ENCODE results near the gene PSMG3. TPM values are rescaled to one million over a fixed set of nuclear protein-coding genes. Genes with fewer than 3 reads are reported as not detected.

The PSMG3 gene
- total and polyA plus RNA-seq, 9 donors: 19.8 to 35.5 (median 23.7) TPM

GRCh38 chr7:1608318-1608717 is 38.5 kb upstream of the PSMG3 start:
- H3K27ac ChIP-seq (ENCODE audit: low read length): no peak overlapping the region
- peaks cover 18% of the 10 kb centered on the region for H3K4me1 ChIP-seq (ENCODE audit: control insufficient read depth, insufficient read depth, low read length)
- H3K4me3 ChIP-seq (ENCODE audit: low read length): no peak overlapping the region
- H3K9me3 ChIP-seq (replicated peaks; ENCODE audit: control insufficient read depth, low read depth, low read length): no peaks in the 10 kb centered on the region
- 65% methylated on average over 6 of the region's 8 CpGs for WGBS (ENCODE audit: insufficient coverage)
- no peak for DNase-seq
- H3K36me3 ChIP-seq (ENCODE audit: control insufficient read depth, insufficient read depth, low read length): no peaks in the 10 kb centered on the region
- peaks cover 12% of the 10 kb centered on the region for H3K27me3 ChIP-seq (ENCODE audit: control insufficient read depth, insufficient read depth, low read length)

- peaks cover 12% of the 10 kb centered on the region for H3K27me3 ChIP-seq (ENCODE audit: control insufficient read depth, insufficient read depth, low read length)
These were observed 37.9 kb upstream of the PSMG3 start for GRCh38 chr7:1607696-1608095.

GRCh38 chr7:1607001-1607400 is 37.2 kb upstream of the PSMG3 start:
- no peak for DNase-seq
- no peaks in the 10 kb centered on the region for H3K9me3 ChIP-seq (replicated peaks; ENCODE audit: control insufficient read depth, low read depth, low read length)
- no peaks in the 10 kb centered on the region for H3K36me3 ChIP-seq (ENCODE audit: control insufficient read depth, insufficient read depth, low read length)
- H3K4me3 ChIP-seq (ENCODE audit: low read length): no peak overlapping the region
- H3K27ac ChIP-seq (ENCODE audit: low read length): no peak overlapping the region
- WGBS (ENCODE audit: insufficient coverage): 35% methylated on average over 3 of the region's 7 CpGs
- peaks cover 12% of the 10 kb centered on the region for H3K27me3 ChIP-seq (ENCODE audit: control insufficient read depth, insufficient read depth, low read length)
- peaks cover 12% of the 10 kb centered on the region for H3K4me1 ChIP-seq (ENCODE audit: control insufficient read depth, insufficient read depth, low read length)

More at GRCh38 chr7:1607696-1608095, 37.9 kb upstream of the PSMG3 start:
- Histone ChIP-seq H3K9me3 (replicated peaks; ENCODE audit: control insufficient read depth, low read depth, low read length) (no peaks in the 10 kb centered on the region), H3K4me1 (ENCODE audit: control insufficient read depth, insufficient read depth, low read length) (peaks cover 18% of the 10 kb centered on the region), H3K27ac (ENCODE audit: low read length) (no peak overlapping the region), H3K36me3 (ENCODE audit: control insufficient read depth, insufficient read depth, low read length) (no peaks in the 10 kb centered on the region), H3K4me3 (ENCODE audit: low read length) (no peak overlapping the region)
- 66% methylated on average over 10 of the region's 10 CpGs for WGBS (ENCODE audit: insufficient coverage)
- no peak for DNase-seq

GRCh38 chr7:1604383-1604782 is 34.6 kb upstream of the PSMG3 start:
- H3K4me3 ChIP-seq (ENCODE audit: low read length): no peak overlapping the region
- H3K27ac ChIP-seq (ENCODE audit: low read length): no peak overlapping the region
- no peaks in the 10 kb centered on the region for H3K9me3 ChIP-seq (replicated peaks; ENCODE audit: control insufficient read depth, low read depth, low read length)
- 71% methylated on average over 1 of the region's 2 CpGs for WGBS (ENCODE audit: insufficient coverage)
- peaks cover 7% of the 10 kb centered on the region for H3K4me1 ChIP-seq (ENCODE audit: control insufficient read depth, insufficient read depth, low read length)
- no peaks in the 10 kb centered on the region for H3K36me3 ChIP-seq (ENCODE audit: control insufficient read depth, insufficient read depth, low read length)
- no peak for DNase-seq
- peaks cover 12% of the 10 kb centered on the region for H3K27me3 ChIP-seq (ENCODE audit: control insufficient read depth, insufficient read depth, low read length)

- WGBS (ENCODE audit: insufficient coverage): 57% methylated on average over 33 of the region's 41 CpGs
- peaks cover 12% of the 10 kb centered on the region for H3K27me3 ChIP-seq (ENCODE audit: control insufficient read depth, insufficient read depth, low read length)
- H3K4me1 ChIP-seq (ENCODE audit: control insufficient read depth, insufficient read depth, low read length): peaks cover 2% of the 10 kb centered on the region
- no peaks in the 10 kb centered on the region for H3K9me3 ChIP-seq (replicated peaks; ENCODE audit: control insufficient read depth, low read depth, low read length)
- H3K36me3 ChIP-seq (ENCODE audit: control insufficient read depth, insufficient read depth, low read length): no peaks in the 10 kb centered on the region
- DNase-seq: no peak
- no peak overlapping the region for H3K4me3 ChIP-seq (ENCODE audit: low read length)
- no peak overlapping the region for H3K27ac ChIP-seq (ENCODE audit: low read length)
These were observed 33.8 kb upstream of the PSMG3 start for GRCh38 chr7:1603346-1604225.

GRCh38 chr7:1602386-1602785 is 32.6 kb upstream of the PSMG3 start:
- Histone ChIP-seq H3K27me3 (ENCODE audit: control insufficient read depth, insufficient read depth, low read length) (peaks cover 12% of the 10 kb centered on the region), H3K4me3 (ENCODE audit: low read length) (no peak overlapping the region), H3K4me1 (ENCODE audit: control insufficient read depth, insufficient read depth, low read length) (no peaks in the 10 kb centered on the region), H3K9me3 (replicated peaks; ENCODE audit: control insufficient read depth, low read depth, low read length) (no peaks in the 10 kb centered on the region), H3K27ac (ENCODE audit: low read length) (no peak overlapping the region), H3K36me3 (ENCODE audit: control insufficient read depth, insufficient read depth, low read length) (no peaks in the 10 kb centered on the region)
- 82% methylated on average over 14 of the region's 15 CpGs for WGBS (ENCODE audit: insufficient coverage)
- DNase-seq: no peak

GRCh38 chr7:1601956-1602355 is 32.1 kb upstream of the PSMG3 start:
- no peak for DNase-seq
- Histone ChIP-seq H3K9me3 (replicated peaks; ENCODE audit: control insufficient read depth, low read depth, low read length) (no peaks in the 10 kb centered on the region), H3K27me3 (ENCODE audit: control insufficient read depth, insufficient read depth, low read length) (peaks cover 12% of the 10 kb centered on the region), H3K36me3 (ENCODE audit: control insufficient read depth, insufficient read depth, low read length) (no peaks in the 10 kb centered on the region), H3K27ac (ENCODE audit: low read length) (no peak overlapping the region), H3K4me3 (ENCODE audit: low read length) (no peak overlapping the region), H3K4me1 (ENCODE audit: control insufficient read depth, insufficient read depth, low read length) (no peaks in the 10 kb centered on the region)
- WGBS (ENCODE audit: insufficient coverage): 79% methylated on average over 24 of the region's 24 CpGs

GRCh38 chr7:1599640-1600395 is 30.0 kb upstream of the PSMG3 start:
- H3K9me3 ChIP-seq (replicated peaks; ENCODE audit: control insufficient read depth, low read depth, low read length): no peaks in the 10 kb centered on the region
- WGBS (ENCODE audit: insufficient coverage): 78% methylated on average over 26 of the region's 29 CpGs
- H3K4me3 ChIP-seq (ENCODE audit: low read length): no peak overlapping the region
- peaks cover 10% of the 10 kb centered on the region for H3K27me3 ChIP-seq (ENCODE audit: control insufficient read depth, insufficient read depth, low read length)
- H3K27ac ChIP-seq (ENCODE audit: low read length): no peak overlapping the region
- DNase-seq: no peak
- H3K4me1 ChIP-seq (ENCODE audit: control insufficient read depth, insufficient read depth, low read length): no peaks in the 10 kb centered on the region
- no peaks in the 10 kb centered on the region for H3K36me3 ChIP-seq (ENCODE audit: control insufficient read depth, insufficient read depth, low read length)

GRCh38 chr7:1598961-1599639 is 29.3 kb upstream of the PSMG3 start:
- Histone ChIP-seq H3K36me3 (ENCODE audit: control insufficient read depth, insufficient read depth, low read length) (no peaks in the 10 kb centered on the region), H3K27me3 (ENCODE audit: control insufficient read depth, insufficient read depth, low read length) (peaks cover 7% of the 10 kb centered on the region), H3K4me3 (ENCODE audit: low read length) (no peak overlapping the region), H3K27ac (ENCODE audit: low read length) (no peak overlapping the region), H3K9me3 (replicated peaks; ENCODE audit: control insufficient read depth, low read depth, low read length) (no peaks in the 10 kb centered on the region), H3K4me1 (ENCODE audit: control insufficient read depth, insufficient read depth, low read length) (no peaks in the 10 kb centered on the region)
- no peak for DNase-seq
- WGBS (ENCODE audit: insufficient coverage): 88% methylated on average over 11 of the region's 12 CpGs

- 67% methylated on average over 7 of the region's 7 CpGs for WGBS (ENCODE audit: insufficient coverage)
- Histone ChIP-seq H3K27me3 (ENCODE audit: control insufficient read depth, insufficient read depth, low read length) (peaks cover 7% of the 10 kb centered on the region), H3K4me1 (ENCODE audit: control insufficient read depth, insufficient read depth, low read length) (no peaks in the 10 kb centered on the region), H3K9me3 (replicated peaks; ENCODE audit: control insufficient read depth, low read depth, low read length) (no peaks in the 10 kb centered on the region), H3K36me3 (ENCODE audit: control insufficient read depth, insufficient read depth, low read length) (no peaks in the 10 kb centered on the region), H3K27ac (ENCODE audit: low read length) (no peak overlapping the region), H3K4me3 (ENCODE audit: low read length) (no peak overlapping the region)
- no peak for DNase-seq
These were observed 28.5 kb upstream of the PSMG3 start for GRCh38 chr7:1598286-1598685.

Measured in muscle of leg (tissue), 11 donors.